ENCODE results near the gene BAHD1.

BAHD1 gene

GRCh38 chr15:40440743-40441564, at the start of gene BAHD1:
Gene BAHD1, plus strand, starts transcription at chr15:40440953. Its CDS starts 17,512 bp downstream, at chr15:40458465.
- DNase-seq (ENCODE audit: low spot score): peak; percentile 88

GRCh38 chr15:40392986-40393948, 47.5 kb upstream of the BAHD1 start:
- DNase-seq (ENCODE audit: low spot score): peak; percentile 10

GRCh38 chr15:40397688-40398412, 42.9 kb upstream of the BAHD1 start:
- no peak for DNase-seq (ENCODE audit: low spot score)

GRCh38 chr15:40398413-40398873, 42.3 kb upstream of the BAHD1 start:
- DNase-seq (ENCODE audit: low spot score): no peak

- DNase-seq (ENCODE audit: low spot score): no peak
Measured at GRCh38 chr15:40399370-40399769, 41.4 kb upstream of the BAHD1 start.

GRCh38 chr15:40405501-40406381, 35.0 kb upstream of the BAHD1 start, which contains the start of gene IVD:
Gene IVD, plus strand, starts transcription at chr15:40405795. Its CDS starts 33 bp downstream, at chr15:40405828.
- DNase-seq (ENCODE audit: low spot score): peak; percentile 90

- no peak for DNase-seq (ENCODE audit: low spot score)
Measured at GRCh38 chr15:40407330-40407990, 33.3 kb upstream of the BAHD1 start.

GRCh38 chr15:40409366-40409765, 31.4 kb upstream of the BAHD1 start:
- DNase-seq (ENCODE audit: low spot score): no peak

GRCh38 chr15:40410476-40410875, 30.3 kb upstream of the BAHD1 start:
- no peak for DNase-seq (ENCODE audit: low spot score)

GRCh38 chr15:40412095-40412759, 28.5 kb upstream of the BAHD1 start:
- no peak for DNase-seq (ENCODE audit: low spot score)

GRCh38 chr15:40413036-40413435, 27.7 kb upstream of the BAHD1 start:
- DNase-seq (ENCODE audit: low spot score): no peak

- DNase-seq (ENCODE audit: low spot score): no peak
Measured at GRCh38 chr15:40414816-40415215, 25.9 kb upstream of the BAHD1 start.

GRCh38 chr15:40415226-40415625, 25.5 kb upstream of the BAHD1 start:
- no peak for DNase-seq (ENCODE audit: low spot score)

- DNase-seq (ENCODE audit: low spot score): no peak
Measured at GRCh38 chr15:40416056-40416455, 24.7 kb upstream of the BAHD1 start.

- DNase-seq (ENCODE audit: low spot score): no peak
Measured at GRCh38 chr15:40418126-40418525, 22.6 kb upstream of the BAHD1 start.

- DNase-seq (ENCODE audit: low spot score): no peak
Measured at GRCh38 chr15:40420071-40420713, 20.6 kb upstream of the BAHD1 start.

GRCh38 chr15:40420793-40421192, 20.0 kb upstream of the BAHD1 start:
- no peak for DNase-seq (ENCODE audit: low spot score)

GRCh38 chr15:40421246-40422157, 19.3 kb upstream of the BAHD1 start:
- peak; percentile 33 for DNase-seq (ENCODE audit: low spot score)

Measured in SW480 (cell line).